WTC11 (cell line): ENCODE measurements around the gene SOSTDC1. TPM values are rescaled to one million over a fixed set of nuclear protein-coding genes. Genes with fewer than 3 reads are reported as not detected.

ENCODE experiments used
- ATAC-seq: fragments of 200-7000 bp; cut with Tn5 transposase; 2 replicates; pipeline ENCODE4 v1.10.0; 2021; ENCODE audit warnings: mild to moderate bottlenecking, moderate library complexity
- CTCF ChIA-PET: fragments of 300-600 bp; sonication (Branson Sonifier 250); formaldehyde crosslinking; loops from one replicate; lab custom pipeline; 2021; ENCODE audit warnings: antibody characterized with exemption; lab: Charles Lee
- POLR2A ChIA-PET: fragments of 350-600 bp; sonication (Branson Sonifier 250); formaldehyde crosslinking; loops from one replicate; lab custom pipeline; 2021; ENCODE audit warnings: antibody characterized with exemption; lab: Charles Lee
- DNase-seq: peaks from one replicate; pipeline ENCODE4 v3.0.0; 2021; ENCODE audit warnings: low spot score
- H3K27ac Mint-ChIP-seq: 2 replicates; pipeline ENCODE4 v1.8.0; 2021; ENCODE audit warnings: mixed read lengths
- H3K27me3 Mint-ChIP-seq: 2 replicates; pipeline ENCODE4 v1.8.0; 2021; ENCODE audit warnings: low read depth, mild to moderate bottlenecking, moderate library complexity, mixed read lengths
- H3K36me3 Mint-ChIP-seq: 2 replicates; pipeline ENCODE4 v1.8.0; 2021; ENCODE audit warnings: mixed read lengths
- H3K4me1 Mint-ChIP-seq: 2 replicates; pipeline ENCODE4 v1.8.0; 2022; ENCODE audit warnings: mixed read lengths
- H3K4me3 Mint-ChIP-seq: 2 replicates; pipeline ENCODE4 v1.8.0; 2021; ENCODE audit warnings: mild to moderate bottlenecking, moderate library complexity, mixed read lengths
- H3K9me3 Mint-ChIP-seq: 2 replicates; pipeline ENCODE4 v1.8.0; 2021; ENCODE audit warnings: mixed read lengths
- AFF4 ChIP-seq: sonication (generic); formaldehyde crosslinking; IDR thresholded peaks from 2 replicates; pipeline ENCODE4 v1.8.1; 2023; ENCODE audit warnings: mild to moderate bottlenecking, missing genetic modification reagents, borderline replicate concordance
- ATF1 ChIP-seq: sonication (generic); formaldehyde crosslinking; IDR thresholded peaks from 2 replicates; pipeline ENCODE4 v1.8.1; 2023; ENCODE audit warnings: mild to moderate bottlenecking, moderate library complexity, missing genetic modification reagents
- CREB1 ChIP-seq: sonication (generic); formaldehyde crosslinking; IDR thresholded peaks from 2 replicates; pipeline ENCODE4 v1.8.0; 2023; ENCODE audit warnings: mild to moderate bottlenecking, missing genetic modification reagents
- E2F4 ChIP-seq: sonication (generic); formaldehyde crosslinking; IDR thresholded peaks from 2 replicates; pipeline ENCODE4 v1.8.1; 2022; ENCODE audit warnings: low read depth, mild to moderate bottlenecking, moderate library complexity, missing genetic modification reagents, borderline replicate concordance
- E2F5 ChIP-seq: sonication (generic); formaldehyde crosslinking; IDR thresholded peaks from 2 replicates; pipeline ENCODE4 v1.8.1; 2022; ENCODE audit warnings: mild to moderate bottlenecking, moderate library complexity, missing genetic modification reagents
- ETV6 ChIP-seq: sonication (generic); formaldehyde crosslinking; IDR thresholded peaks from 2 replicates; pipeline ENCODE4 v1.8.1; 2022; ENCODE audit warnings: mild to moderate bottlenecking, missing genetic modification reagents
- MLX ChIP-seq: sonication (generic); formaldehyde crosslinking; IDR thresholded peaks from 2 replicates; pipeline ENCODE4 v1.8.1; 2023; ENCODE audit warnings: mild to moderate bottlenecking, missing genetic modification reagents, moderate library complexity
- NR1H2 ChIP-seq: sonication (generic); formaldehyde crosslinking; IDR thresholded peaks from 2 replicates; pipeline ENCODE4 v1.9.0; 2021; ENCODE audit warnings: mild to moderate bottlenecking, moderate library complexity, missing genetic modification reagents
- PREB ChIP-seq: sonication (generic); formaldehyde crosslinking; IDR thresholded peaks from 2 replicates; pipeline ENCODE4 v1.8.1; 2022; ENCODE audit warnings: mild to moderate bottlenecking, missing genetic modification reagents, moderate library complexity, borderline replicate concordance
- PRRX2 ChIP-seq: fragments of 250-450 bp; sonication (Bioruptor Pico); IDR thresholded peaks from 2 replicates; pipeline ENCODE4 v1.8.0; 2021; ENCODE audit warnings: mild to moderate bottlenecking
- TEAD1 ChIP-seq: sonication (generic); formaldehyde crosslinking; IDR thresholded peaks from 2 replicates; pipeline ENCODE4 v1.8.0; 2022; ENCODE audit warnings: mild to moderate bottlenecking, missing genetic modification reagents
- ZNF121 ChIP-seq: sonication (generic); formaldehyde crosslinking; IDR thresholded peaks from 2 replicates; pipeline ENCODE4 v1.8.0; 2023; ENCODE audit warnings: missing genetic modification reagents
- ZNF232 ChIP-seq: sonication (generic); formaldehyde crosslinking; IDR thresholded peaks from 2 replicates; pipeline ENCODE4 v1.8.0; 2022; ENCODE audit warnings: mild to moderate bottlenecking, missing genetic modification reagents
- ZNF532 ChIP-seq: fragments of 250-450 bp; sonication (Bioruptor Pico); IDR thresholded peaks from 2 replicates; pipeline ENCODE4 v1.9.0; 2021; ENCODE audit warnings: mild to moderate bottlenecking, borderline replicate concordance
- total RNA-seq: library from RNA; stranded (reverse); gene quantifications from 3 replicates; pipeline ENCODE4 v1.2.3, GENCODE V29; 2021
- TF ChIP-seq, protein P1 (sequence below): sonication (generic); formaldehyde crosslinking; IDR thresholded peaks from 2 replicates; pipeline ENCODE4 v1.8.0; 2022; ENCODE audit warnings: missing genetic modification reagents
- TF ChIP-seq, protein P2 (sequence below): sonication (generic); formaldehyde crosslinking; conservative IDR thresholded peaks from 2 replicates; pipeline ENCODE4 v1.8.1; 2022; ENCODE audit warnings: mild to moderate bottlenecking, missing genetic modification reagents
- TF ChIP-seq, protein P3 (sequence below): sonication (generic); formaldehyde crosslinking; IDR thresholded peaks from 2 replicates; pipeline ENCODE4 v1.8.1; 2023; ENCODE audit warnings: mild to moderate bottlenecking, missing genetic modification reagents

Gene SOSTDC1
- total RNA-seq, 1 experiment from 2014 or later, result 0.15 TPM

- TF ChIP-seq, protein P1, sequence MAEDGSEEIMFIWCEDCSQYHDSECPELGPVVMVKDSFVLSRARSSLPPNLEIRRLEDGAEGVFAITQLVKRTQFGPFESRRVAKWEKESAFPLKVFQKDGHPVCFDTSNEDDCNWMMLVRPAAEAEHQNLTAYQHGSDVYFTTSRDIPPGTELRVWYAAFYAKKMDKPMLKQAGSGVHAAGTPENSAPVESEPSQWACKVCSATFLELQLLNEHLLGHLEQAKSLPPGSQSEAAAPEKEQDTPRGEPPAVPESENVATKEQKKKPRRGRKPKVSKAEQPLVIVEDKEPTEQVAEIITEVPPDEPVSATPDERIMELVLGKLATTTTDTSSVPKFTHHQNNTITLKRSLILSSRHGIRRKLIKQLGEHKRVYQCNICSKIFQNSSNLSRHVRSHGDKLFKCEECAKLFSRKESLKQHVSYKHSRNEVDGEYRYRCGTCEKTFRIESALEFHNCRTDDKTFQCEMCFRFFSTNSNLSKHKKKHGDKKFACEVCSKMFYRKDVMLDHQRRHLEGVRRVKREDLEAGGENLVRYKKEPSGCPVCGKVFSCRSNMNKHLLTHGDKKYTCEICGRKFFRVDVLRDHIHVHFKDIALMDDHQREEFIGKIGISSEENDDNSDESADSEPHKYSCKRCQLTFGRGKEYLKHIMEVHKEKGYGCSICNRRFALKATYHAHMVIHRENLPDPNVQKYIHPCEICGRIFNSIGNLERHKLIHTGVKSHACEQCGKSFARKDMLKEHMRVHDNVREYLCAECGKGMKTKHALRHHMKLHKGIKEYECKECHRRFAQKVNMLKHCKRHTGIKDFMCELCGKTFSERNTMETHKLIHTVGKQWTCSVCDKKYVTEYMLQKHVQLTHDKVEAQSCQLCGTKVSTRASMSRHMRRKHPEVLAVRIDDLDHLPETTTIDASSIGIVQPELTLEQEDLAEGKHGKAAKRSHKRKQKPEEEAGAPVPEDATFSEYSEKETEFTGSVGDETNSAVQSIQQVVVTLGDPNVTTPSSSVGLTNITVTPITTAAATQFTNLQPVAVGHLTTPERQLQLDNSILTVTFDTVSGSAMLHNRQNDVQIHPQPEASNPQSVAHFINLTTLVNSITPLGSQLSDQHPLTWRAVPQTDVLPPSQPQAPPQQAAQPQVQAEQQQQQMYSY (CRISPR knock-in tag), result no peak
- no peak for TF ChIP-seq NR1H2 (CRISPR knock-in tag)
- TF ChIP-seq, all 79 proteins: peak for 0
Observed at GRCh38 chr7:16433568-16434122, 31.9 kb downstream of the SOSTDC1 start (continued).

- Mint-ChIP-seq H3K9me3 (no peaks in the 10 kb centered on the region), H3K27ac (no peak overlapping the region), H3K4me3 (no peak overlapping the region), H3K4me1 (no peaks in the 10 kb centered on the region), H3K27me3 (no peaks in the 10 kb centered on the region), H3K36me3 (no peaks in the 10 kb centered on the region)
- ATAC-seq, result no peak
- no peak for DNase-seq
- POLR2A ChIA-PET, result no interaction called here
- CTCF ChIA-PET, result interaction anchor here (7.6 kb wide), 1 partner anchor 133 kb away, joined by 57 read pairs; no protein-coding TSS in a partner anchor
- no peak for TF ChIP-seq PRRX2
- TF ChIP-seq ZNF532 (CRISPR knock-in tag), result no peak
- no peak for TF ChIP-seq PREB
- no peak for TF ChIP-seq ZNF232 (CRISPR knock-in tag)
- TF ChIP-seq E2F4, result no peak
- TF ChIP-seq, protein P2, sequence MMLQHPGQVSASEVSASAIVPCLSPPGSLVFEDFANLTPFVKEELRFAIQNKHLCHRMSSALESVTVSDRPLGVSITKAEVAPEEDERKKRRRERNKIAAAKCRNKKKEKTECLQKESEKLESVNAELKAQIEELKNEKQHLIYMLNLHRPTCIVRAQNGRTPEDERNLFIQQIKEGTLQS, result no peak
- TF ChIP-seq E2F5 (CRISPR knock-in tag), result no peak
- no peak for TF ChIP-seq ZNF121
- TF ChIP-seq, protein P3, sequence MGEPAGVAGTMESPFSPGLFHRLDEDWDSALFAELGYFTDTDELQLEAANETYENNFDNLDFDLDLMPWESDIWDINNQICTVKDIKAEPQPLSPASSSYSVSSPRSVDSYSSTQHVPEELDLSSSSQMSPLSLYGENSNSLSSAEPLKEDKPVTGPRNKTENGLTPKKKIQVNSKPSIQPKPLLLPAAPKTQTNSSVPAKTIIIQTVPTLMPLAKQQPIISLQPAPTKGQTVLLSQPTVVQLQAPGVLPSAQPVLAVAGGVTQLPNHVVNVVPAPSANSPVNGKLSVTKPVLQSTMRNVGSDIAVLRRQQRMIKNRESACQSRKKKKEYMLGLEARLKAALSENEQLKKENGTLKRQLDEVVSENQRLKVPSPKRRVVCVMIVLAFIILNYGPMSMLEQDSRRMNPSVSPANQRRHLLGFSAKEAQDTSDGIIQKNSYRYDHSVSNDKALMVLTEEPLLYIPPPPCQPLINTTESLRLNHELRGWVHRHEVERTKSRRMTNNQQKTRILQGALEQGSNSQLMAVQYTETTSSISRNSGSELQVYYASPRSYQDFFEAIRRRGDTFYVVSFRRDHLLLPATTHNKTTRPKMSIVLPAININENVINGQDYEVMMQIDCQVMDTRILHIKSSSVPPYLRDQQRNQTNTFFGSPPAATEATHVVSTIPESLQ (CRISPR knock-in tag), result no peak
- TF ChIP-seq TEAD1, result no peak
- no peak for TF ChIP-seq ATF1 (CRISPR knock-in tag)
- TF ChIP-seq AFF4 (CRISPR knock-in tag), result no peak
- no peak for TF ChIP-seq ETV6 (CRISPR knock-in tag)
- no peak for TF ChIP-seq CREB1 (CRISPR knock-in tag)
- no peak for TF ChIP-seq MLX (CRISPR knock-in tag)
Observed at GRCh38 chr7:16432425-16432731, 33.2 kb downstream of the SOSTDC1 start.
